GM18951 (cell line): ENCODE measurements around the gene SHC1.
"Not testable (repeated sequence)": the region's sequence is repeated elsewhere in the genome, so short reads cannot be mapped to it uniquely, and the experiment has no call there.

Experiments
- POLR2A ChIP-seq: IDR thresholded peaks from 4 replicates; pipeline ENCODE4 v1.6.1; 2011; ENCODE audit warnings: mild to moderate bottlenecking; ENCODE audit not compliant: insufficient read length, insufficient read depth; ENCODE audit errors: extremely low read depth
- in situ Hi-C: fragments of 300-500 bp; cut with MboI; formaldehyde crosslinking; loops from one replicate; pipeline ENCODE4 v1.12.0; 2022; ENCODE audit warnings: low sequenced_read_pairs, mixed read lengths, inconsistent platforms; ENCODE audit not compliant: unreplicated experiment

The SHC1 gene

DNA sequence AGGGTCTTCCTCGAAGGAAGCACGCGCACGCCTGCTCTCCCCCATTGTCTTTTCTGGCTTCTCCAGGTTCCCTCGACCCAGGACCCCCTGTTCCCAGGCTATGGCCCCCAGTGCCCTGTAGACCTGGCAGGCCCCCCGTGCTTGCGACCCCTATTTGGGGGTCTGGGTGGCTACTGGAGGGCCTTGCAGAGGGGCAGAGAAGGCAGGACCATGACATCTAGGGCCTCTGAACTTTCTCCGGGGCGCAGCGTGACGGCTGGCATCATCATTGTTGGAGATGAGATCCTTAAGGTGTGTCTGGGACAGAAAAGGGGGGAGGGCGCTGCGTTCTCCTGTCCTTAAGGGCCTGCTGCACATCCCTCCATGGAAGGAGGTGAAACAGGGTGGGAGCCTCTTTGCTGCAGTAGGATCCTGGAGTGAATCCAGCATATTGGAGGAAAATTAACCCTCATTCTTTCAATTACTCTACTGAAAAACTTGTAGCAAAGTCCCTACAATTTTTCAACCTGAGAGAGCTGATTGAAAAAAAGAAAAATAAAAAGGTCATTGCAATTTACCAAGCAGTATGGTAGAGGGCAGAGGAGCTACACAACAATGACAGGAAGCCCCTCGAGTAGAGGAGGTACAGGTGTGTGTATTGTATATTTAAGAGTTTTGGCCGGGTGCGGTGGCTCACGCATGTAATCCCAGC, 13.4 kb upstream of the SHC1 start:
- in situ Hi-C loops = no loop called here
- TF ChIP-seq POLR2A = no peak

- peak; percentile 75 for TF ChIP-seq POLR2A
- in situ Hi-C loops = no loop called here
Measured at GRCh38 chr1:154982897-154983648, 12.5 kb upstream of the SHC1 start, which contains the start of gene FLAD1. TSS of gene FLAD1 (plus strand) at chr1:154983344. CDS start at chr1:154983695, 351 bp downstream.

GRCh38 chr1:154982341-154982740, 11.8 kb upstream of the SHC1 start:
- no peak for TF ChIP-seq POLR2A
- in situ Hi-C loops = no loop called here

DNA sequence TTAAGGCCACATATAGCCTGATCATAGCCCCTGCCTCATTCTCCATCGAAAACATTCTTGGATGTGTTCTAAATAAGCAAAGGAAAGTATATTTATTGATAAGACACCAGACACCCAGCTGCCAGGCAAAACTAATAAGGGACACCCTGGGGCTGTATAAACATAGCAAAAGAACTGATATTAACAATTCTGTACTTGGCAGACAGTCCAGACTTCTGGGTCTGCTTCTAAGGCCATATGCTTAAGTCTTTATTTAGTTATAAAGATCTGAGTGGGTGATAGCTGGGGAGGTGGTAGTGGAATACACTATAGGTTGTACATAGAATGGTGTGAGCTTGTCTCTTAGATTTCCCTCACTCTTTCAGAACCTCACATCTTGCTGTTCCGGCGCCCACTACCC, 7.8 kb upstream of the SHC1 start:
- no peak for TF ChIP-seq POLR2A
- in situ Hi-C loops = no loop called here

DNA sequence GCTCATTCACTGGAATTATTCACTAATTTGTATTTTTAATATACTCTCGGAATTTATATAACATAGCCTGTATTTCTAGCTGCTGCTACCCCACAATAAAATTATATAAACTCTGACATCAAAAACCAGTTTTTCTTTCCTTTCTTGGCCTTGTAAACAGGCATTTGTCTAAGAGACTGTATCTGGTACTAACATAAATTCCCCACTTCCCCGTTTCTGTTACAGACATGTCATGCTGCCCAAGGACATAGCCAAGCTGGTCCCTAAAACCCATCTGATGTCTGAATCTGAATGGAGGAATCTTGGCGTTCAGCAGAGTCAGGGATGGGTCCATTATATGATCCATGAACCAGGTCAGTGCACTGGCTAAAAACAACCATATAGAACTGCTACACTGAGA, 7.2 kb upstream of the SHC1 start:
- in situ Hi-C loops = not testable (repeated sequence)

DNA sequence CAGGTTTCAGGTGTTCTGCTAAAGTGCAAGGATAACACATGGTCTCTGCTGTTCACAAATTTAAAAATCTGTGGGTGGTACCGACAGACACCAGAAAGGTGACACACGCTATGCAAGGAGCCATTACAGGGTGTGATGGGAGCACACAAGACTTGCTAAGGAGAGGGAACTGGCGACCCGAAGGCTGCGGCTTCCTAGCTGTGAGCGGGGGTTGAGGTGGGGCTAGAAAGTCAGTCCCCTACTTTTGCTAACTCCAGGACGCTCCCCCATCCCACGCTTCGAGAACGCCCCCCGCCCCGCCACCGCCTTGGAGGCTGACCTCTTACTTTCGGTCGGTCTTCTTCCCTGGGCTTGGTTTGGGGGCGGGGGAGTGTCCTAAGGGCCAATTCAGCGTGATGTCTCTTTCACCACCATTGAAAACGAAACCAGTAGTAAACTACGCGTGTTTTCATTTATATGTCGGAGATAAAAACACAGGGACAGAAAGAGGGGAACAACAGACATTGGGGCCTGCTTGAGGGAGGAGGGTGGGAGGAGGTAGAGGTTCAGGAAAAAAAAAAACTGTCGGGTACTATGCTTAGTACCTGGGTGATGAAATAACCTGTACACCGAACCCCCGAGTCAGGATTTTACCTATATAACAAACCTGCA, 5.0 kb upstream of the SHC1 start:
- in situ Hi-C loops = no loop called here
- TF ChIP-seq POLR2A = peak; percentile 50

- in situ Hi-C loops = no loop called here
- peak; percentile 43 for TF ChIP-seq POLR2A
Measured at GRCh38 chr1:154974808-154975408, 4.4 kb upstream of the SHC1 start.

DNA sequence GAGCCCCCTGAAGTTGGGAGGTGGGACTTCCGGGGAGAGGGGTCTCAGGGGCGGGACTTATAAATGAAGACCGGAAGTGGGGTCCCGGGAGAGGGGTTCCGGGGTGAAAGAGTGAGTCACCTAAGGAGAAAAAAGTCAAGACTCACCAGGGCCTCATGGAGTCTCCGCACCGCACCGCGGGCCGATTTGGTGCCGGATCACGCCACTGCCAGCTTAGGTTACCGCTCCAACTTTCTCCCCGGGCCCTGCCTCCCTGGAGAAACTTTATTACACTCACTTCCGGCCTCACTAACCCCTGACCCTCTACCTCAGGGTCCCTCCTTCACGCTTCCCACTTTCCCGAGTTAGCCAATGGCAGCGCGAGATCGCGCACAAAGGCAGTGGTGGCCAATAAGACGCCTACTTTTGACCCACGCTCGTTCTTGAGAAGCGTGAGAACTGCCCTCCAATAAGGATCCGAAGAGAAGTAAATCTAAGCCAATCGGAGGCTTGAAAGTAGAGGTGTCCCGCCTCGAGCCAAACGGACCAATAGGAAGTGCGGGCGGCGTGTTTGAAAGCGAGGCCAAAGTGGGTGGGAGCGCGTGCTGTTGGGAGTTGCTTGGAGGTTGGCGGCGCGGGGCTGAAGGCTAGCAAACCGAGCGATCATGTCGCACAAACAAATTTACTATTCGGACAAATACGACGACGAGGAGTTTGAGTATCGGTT, 3.7 kb upstream of the SHC1 start, which contains the start of gene CKS1B:
TSS of gene CKS1B (plus strand) at position 580 of the 706 bp plus-strand sequence. CDS start at position 645, 65 bp downstream.
- peak; percentile 78 for TF ChIP-seq POLR2A
- in situ Hi-C loops = no loop called here

DNA sequence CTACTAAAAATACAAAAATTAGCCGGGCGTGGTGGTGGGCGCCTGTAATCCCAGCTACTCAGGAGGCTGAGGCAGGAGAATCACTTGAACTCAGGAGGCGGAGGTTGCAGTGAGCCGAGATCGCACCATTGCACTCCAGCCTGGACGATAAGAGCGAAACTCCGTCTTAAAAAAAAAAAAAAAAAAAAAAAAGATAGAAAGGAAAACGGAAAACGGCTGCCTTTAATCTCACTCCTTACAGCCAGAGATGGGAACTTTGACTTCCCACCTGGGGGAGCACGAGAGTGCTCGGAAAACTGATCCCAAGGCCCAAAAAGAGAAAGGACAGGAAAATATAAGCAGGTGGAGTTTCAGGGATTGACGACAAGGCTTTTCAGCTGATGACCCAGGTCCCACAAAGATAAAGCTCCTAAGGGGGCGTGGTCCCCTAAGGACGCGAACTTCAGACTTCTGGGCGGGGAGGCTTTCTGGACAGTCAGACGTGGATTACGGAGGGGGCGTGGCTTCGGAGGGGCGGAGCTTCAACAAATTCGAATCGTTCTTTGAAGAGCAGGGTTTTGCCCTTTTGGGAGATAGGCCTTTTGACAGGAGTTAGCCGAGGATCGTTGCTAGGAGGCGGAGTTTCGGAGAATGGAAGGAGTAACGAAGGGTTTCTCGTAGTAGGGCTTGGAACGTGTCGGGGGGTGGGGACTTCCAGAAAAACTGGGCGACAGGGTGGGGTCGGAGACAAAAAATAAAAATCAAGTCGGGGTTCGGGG, 3.0 kb upstream of the SHC1 start:
- TF ChIP-seq POLR2A = no peak
- in situ Hi-C loops = no loop called here

DNA sequence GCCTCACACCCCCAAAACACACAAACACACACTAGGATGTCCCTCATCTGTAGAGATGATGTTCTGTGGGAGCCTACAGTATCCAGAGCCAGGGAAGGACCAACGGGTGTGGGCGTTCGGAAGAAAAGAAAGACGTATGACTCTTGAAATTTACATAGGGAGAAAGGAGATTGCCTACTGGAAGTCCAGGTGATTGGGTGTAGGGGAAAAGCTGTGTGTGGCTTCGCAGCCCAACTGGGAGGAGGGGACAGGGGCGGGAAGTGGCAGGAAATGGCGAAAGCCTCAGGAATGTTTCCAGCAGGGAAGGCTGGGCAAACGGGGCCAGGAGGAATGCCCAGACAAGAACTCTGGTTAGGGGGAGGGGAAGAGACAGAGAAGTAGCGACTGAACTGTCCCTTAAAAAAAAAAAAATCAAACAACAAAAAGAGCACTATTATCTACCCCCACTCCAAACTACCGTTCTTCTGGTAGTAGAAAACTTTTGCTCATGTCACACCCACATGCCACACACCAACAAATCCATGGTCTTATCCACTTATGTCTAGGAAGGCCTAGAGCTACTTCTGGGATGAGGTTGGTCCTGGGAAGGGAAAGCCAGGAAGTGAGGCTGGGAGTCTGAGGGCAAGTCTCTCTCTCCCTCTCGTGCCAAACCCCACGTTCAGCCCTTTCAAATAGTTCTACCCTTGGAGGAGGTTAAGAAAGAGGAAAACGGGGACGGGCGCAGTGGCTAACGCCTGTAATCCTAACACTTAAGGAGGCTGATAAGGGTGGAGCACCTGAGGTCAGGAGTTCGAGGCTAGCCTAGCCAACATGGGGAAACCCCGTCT, 2.2 kb upstream of the SHC1 start:
- in situ Hi-C loops = no loop called here
- TF ChIP-seq POLR2A = no peak

DNA sequence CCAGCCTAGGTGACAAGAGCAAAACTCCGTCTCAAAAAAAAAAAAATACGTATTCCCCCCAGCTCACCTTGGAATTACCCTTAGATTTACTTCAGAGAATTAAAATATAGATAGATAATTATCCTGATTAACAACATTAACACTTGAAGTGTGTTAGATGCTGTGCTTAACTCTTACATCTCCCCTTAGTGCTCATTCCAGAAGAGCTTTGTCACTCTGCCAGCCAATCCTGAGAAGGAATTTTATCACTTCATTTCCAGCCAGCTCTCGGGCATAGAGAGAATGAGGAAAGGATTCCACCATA, 1.6 kb upstream of the SHC1 start:
- in situ Hi-C loops = no loop called here

More for the DNA sequence above, 1.6 kb upstream of the SHC1 start:
- TF ChIP-seq POLR2A = no peak
